ENCODE measurements around the gene PRND. TPM values are rescaled to one million over a fixed set of nuclear protein-coding genes. Genes with fewer than 3 reads are reported as not detected.

The PRND gene
- total RNA-seq, 1 donor from 2014 or later, result not detected

- peaks cover 7% of the 10 kb centered on the region for H3K4me1 Mint-ChIP-seq (ENCODE audit: unreplicated experiment)
- no peaks in the 10 kb centered on the region for H3K36me3 Mint-ChIP-seq (ENCODE audit: unreplicated experiment)
- no peak overlapping the region for H3K4me3 Mint-ChIP-seq (ENCODE audit: unreplicated experiment)
- no peak for DNase-seq (ENCODE audit: extremely low spot score, unreplicated experiment)
- no peak overlapping the region for H3K27ac Mint-ChIP-seq (ENCODE audit: unreplicated experiment)
- TF ChIP-seq CTCF (IDR thresholded peaks at IDR 0.05), result no peak
- H3K27me3 Mint-ChIP-seq (ENCODE audit: unreplicated experiment), result peaks cover 49% of the 10 kb centered on the region
- no peaks in the 10 kb centered on the region for H3K9me3 Mint-ChIP-seq (ENCODE audit: unreplicated experiment)
Measured at GRCh38 chr20:4681401-4681800, 40.3 kb upstream of the PRND start.

- Mint-ChIP-seq H3K4me3 (ENCODE audit: unreplicated experiment) (no peak overlapping the region), H3K27ac (ENCODE audit: unreplicated experiment) (no peak overlapping the region), H3K9me3 (ENCODE audit: unreplicated experiment) (no peaks in the 10 kb centered on the region), H3K4me1 (ENCODE audit: unreplicated experiment) (peaks cover 7% of the 10 kb centered on the region), H3K27me3 (ENCODE audit: unreplicated experiment) (peaks cover 48% of the 10 kb centered on the region), H3K36me3 (ENCODE audit: unreplicated experiment) (no peaks in the 10 kb centered on the region)
- no peak for DNase-seq (ENCODE audit: extremely low spot score, unreplicated experiment)
- TF ChIP-seq CTCF (IDR thresholded peaks at IDR 0.05), result no peak
Measured at GRCh38 chr20:4681991-4682401, 39.7 kb upstream of the PRND start.

GRCh38 chr20:4682682-4683081, 39.0 kb upstream of the PRND start:
- Mint-ChIP-seq H3K27ac (ENCODE audit: unreplicated experiment) (no peak overlapping the region), H3K4me3 (ENCODE audit: unreplicated experiment) (no peak overlapping the region), H3K9me3 (ENCODE audit: unreplicated experiment) (no peaks in the 10 kb centered on the region), H3K36me3 (ENCODE audit: unreplicated experiment) (no peaks in the 10 kb centered on the region), H3K4me1 (ENCODE audit: unreplicated experiment) (peaks cover 12% of the 10 kb centered on the region), H3K27me3 (ENCODE audit: unreplicated experiment) (peaks cover 41% of the 10 kb centered on the region)
- DNase-seq (ENCODE audit: extremely low spot score, unreplicated experiment), result peak; percentile 34
- no peak for TF ChIP-seq CTCF (IDR thresholded peaks at IDR 0.05)

- no peak overlapping the region for H3K4me3 Mint-ChIP-seq (ENCODE audit: unreplicated experiment)
- TF ChIP-seq CTCF (IDR thresholded peaks at IDR 0.05), result no peak
- DNase-seq (ENCODE audit: extremely low spot score, unreplicated experiment), result peak; percentile 34
- H3K9me3 Mint-ChIP-seq (ENCODE audit: unreplicated experiment), result no peaks in the 10 kb centered on the region
- H3K36me3 Mint-ChIP-seq (ENCODE audit: unreplicated experiment), result no peaks in the 10 kb centered on the region
- H3K27me3 Mint-ChIP-seq (ENCODE audit: unreplicated experiment), result peaks cover 35% of the 10 kb centered on the region
- H3K27ac Mint-ChIP-seq (ENCODE audit: unreplicated experiment), result no peak overlapping the region
- peaks cover 12% of the 10 kb centered on the region for H3K4me1 Mint-ChIP-seq (ENCODE audit: unreplicated experiment)
Measured at GRCh38 chr20:4683261-4683660, 38.4 kb upstream of the PRND start.

- no peak overlapping the region for H3K27ac Mint-ChIP-seq (ENCODE audit: unreplicated experiment)
Measured at GRCh38 chr20:4684837-4685413, 36.8 kb upstream of the PRND start.

More at GRCh38 chr20:4684837-4685413, 36.8 kb upstream of the PRND start:
- H3K27me3 Mint-ChIP-seq (ENCODE audit: unreplicated experiment), result peaks cover 20% of the 10 kb centered on the region
- no peak for TF ChIP-seq CTCF (IDR thresholded peaks at IDR 0.05)
- peak; percentile 53 for DNase-seq (ENCODE audit: extremely low spot score, unreplicated experiment)
- H3K4me3 Mint-ChIP-seq (ENCODE audit: unreplicated experiment), result no peak overlapping the region
- no peaks in the 10 kb centered on the region for H3K9me3 Mint-ChIP-seq (ENCODE audit: unreplicated experiment)
- peaks cover 12% of the 10 kb centered on the region for H3K4me1 Mint-ChIP-seq (ENCODE audit: unreplicated experiment)
- no peaks in the 10 kb centered on the region for H3K36me3 Mint-ChIP-seq (ENCODE audit: unreplicated experiment)
